Measurements from ENCODE around the gene UBE2O.
A peak's percentile ranks its signal among the peaks of the same experiment; 100 is the strongest.

The UBE2O gene

GRCh38 chr17:76410328-76410965 is 42.5 kb downstream of the UBE2O start:
- DNase-seq: no peak

DNA sequence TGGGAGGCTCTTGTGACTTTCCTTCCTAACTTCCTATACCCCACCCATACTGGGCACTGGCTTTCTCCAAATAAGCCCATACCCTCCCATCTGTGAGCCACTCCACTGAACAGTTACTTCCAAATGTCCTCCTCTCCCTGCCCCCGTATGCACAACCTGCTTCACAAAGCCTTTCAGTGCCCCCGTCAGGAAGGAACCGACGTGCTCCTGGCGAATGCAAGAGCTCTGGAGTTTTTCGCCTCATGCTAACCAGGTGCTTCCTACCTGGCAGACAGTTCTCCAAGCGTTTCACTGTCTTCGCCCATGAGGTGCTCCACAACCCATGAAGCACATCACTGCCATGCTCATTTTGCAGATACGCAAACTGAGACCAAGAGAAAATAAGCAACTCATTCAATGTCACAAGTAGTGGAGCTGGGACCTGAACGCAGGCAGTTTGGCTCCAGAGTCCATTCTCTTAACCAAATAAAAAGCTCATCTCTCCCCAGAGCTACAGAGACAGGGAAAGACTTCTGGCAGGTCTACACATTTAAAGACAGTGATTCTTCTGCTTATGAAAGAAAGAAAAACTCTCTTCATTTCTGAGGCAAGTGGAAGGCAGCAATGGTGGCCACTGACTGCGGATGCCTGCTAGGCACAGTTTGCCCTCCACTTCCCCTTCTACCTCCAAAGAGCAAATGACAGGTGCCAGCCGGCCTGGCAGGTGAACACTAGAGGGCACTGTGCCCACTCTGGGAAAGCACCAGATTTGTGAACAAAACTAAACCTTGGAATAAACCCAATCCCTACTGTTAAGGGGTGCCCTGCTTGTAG is 44.7 kb downstream of the UBE2O start:
- peak; percentile 77 to 85 for DNase-seq

DNA sequence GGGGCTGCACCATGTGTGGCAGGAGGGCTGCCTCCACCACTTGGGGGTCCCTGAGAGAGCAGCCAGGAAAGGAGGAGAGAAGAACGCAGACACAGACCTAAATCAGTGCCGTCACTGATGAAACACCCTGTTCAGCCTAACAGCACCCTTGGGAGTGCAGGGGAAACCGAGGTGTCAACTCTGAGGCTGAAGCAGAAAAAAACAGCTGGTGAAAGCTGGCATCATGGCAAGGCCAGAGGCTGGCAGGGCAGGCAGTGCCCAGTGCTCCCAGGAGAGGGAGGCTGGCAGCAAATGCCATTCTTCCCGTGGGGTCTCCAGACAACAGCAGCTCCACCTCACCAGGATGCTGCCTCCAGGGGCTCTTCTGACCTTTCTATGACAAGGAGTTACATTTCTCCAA is 45.4 kb downstream of the UBE2O start:
- DNase-seq: no peak

DNA sequence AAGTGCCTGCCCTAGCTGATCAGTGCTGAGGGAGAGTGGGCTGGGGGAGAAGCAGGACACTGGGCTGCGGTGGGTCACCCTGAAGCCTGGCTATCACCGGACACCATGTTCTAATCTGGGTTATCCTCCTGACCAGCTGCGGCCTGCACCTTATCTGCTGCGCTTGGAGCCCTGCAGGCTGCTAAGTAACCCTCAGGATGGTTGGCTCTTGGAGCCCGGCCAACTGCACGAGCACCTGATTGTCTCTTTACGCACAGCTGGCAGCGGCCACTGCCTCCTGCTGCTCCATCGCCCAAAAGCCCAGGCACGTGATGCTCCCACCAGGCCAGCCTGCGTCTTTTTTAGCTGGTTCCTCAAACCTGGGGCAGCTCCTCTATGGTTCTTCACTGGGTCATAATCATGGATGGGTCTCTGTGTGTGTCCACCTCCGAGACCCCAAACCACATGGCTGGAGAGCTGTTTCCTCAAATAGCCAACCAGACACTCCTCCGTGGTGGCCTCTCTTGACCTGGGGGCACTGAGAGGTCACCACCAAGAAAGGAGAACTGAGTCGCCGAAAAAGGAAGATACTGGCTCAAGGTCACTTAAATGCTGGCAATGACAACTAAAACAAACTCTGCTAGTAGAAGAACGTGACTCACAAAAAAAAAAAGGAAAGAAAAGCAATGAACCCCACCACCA is 46.8 kb downstream of the UBE2O start:
- peak; percentile 90 to 96 for DNase-seq

- no peak for DNase-seq
Observed at GRCh38 chr17:76405607-76405966, 47.4 kb downstream of the UBE2O start.

- DNase-seq: no peak
Observed at GRCh38 chr17:76404976-76405563, 47.9 kb downstream of the UBE2O start.

- DNase-seq: no peak
Observed at GRCh38 chr17:76404256-76404655, 48.7 kb downstream of the UBE2O start.

DNA sequence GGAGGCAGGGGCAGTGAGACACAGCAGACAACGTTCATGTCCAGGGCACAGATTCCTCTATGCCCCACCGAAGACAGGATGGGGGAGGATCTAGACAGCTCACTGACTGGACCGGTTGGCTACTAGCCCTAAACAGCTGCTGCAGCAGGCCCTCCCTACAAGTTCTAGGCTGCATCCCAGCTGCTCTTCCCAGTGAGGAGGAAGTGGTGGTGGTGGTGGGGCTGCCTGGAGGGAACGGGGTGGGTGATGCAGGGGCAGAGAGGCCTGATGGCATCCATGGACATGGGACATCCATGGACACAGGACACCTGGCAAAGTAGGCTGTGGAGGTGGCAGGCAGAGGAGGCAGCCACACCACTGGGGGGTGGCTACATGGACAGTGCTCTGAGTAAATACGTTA is 50.2 kb downstream of the UBE2O start:
- no peak for DNase-seq

GRCh38 chr17:76399175-76400172 is 53.5 kb downstream of the UBE2O start:
- no peak for DNase-seq

GRCh38 chr17:76398523-76399174 is 54.3 kb downstream of the UBE2O start:
- DNase-seq: no peak

DNA sequence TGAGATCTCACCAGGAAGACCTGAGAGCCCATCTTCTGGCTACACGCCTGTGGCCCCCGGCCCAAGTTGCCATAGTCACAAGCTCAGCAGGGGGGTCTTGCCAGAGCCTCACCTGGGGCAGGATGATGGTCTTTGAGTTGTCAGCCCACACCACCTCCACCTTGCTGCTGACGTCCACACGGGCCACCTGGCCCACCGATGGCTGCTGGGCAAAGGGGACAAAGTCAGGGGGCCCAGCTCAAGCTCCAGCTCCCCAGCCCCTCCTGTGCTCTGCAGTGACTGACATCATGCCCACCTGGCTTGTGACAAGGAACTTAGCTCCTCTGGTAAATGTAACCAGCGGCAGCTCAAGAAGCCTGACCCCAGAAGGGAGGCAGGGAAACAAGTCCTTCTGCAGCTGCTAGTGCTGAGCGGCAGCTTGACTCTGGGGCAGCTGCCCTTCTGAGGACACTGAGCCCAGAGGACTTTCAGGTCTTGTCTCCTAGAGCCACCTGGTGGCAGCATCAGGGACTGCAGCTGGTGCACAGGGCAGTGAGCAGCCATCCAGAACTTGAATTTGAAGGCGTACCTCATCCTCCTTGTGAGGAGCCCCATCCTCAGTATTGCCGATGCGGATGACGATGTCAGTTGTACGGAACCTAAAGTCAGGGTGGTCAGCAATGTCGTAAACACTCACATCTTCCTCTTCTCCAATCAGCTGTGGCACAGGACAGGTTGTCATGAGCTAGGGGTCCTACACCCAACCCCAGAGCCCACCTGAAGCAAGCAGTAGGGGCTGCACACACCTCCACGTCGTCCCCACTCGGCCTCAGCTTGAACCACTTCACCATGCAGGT is 55.0 kb downstream of the UBE2O start:
- DNase-seq: peak; percentile 72 to 83

DNA sequence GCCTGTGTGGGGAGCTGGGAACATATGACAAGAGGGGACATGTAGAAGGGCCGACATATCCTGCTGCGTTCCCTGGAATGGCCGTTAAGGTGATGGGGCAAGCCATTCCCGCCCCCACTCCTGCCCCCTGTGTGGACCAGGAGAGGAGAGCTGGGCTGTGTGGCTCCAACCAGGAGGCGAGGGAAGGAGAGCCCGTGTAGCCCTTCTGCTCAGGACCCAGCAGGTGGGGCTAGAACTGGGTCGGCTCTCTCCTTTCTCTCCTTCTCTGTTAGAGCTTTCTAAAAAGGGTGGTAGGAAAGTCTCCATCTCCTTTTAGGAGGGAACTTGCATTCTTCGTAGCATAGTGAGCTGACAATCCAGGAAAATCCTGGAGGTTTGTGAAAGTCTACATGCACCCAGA is 55.8 kb downstream of the UBE2O start:
- DNase-seq: no peak

GRCh38 chr17:76395980-76396379 is 57.0 kb downstream of the UBE2O start:
- no peak for DNase-seq

DNA sequence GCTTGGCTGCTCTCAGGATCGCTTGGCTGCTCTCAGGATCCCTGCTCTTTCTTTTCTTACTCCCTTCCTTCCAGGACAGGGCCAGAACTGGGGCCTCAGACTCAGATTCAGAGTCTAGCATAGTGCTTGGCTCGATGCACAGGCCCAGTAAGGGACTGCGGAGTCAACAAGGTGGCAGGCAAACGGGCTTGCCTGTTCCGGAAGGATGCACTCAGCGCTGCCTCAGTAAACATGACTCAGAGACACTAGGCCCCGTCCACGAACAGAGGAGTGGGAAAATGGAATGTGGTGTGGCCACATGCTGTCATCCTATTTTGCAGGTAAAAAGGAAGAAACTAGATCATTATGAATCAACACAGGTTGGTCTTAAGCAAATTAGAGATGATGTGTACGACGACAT is 58.8 kb downstream of the UBE2O start:
- DNase-seq: no peak

DNA sequence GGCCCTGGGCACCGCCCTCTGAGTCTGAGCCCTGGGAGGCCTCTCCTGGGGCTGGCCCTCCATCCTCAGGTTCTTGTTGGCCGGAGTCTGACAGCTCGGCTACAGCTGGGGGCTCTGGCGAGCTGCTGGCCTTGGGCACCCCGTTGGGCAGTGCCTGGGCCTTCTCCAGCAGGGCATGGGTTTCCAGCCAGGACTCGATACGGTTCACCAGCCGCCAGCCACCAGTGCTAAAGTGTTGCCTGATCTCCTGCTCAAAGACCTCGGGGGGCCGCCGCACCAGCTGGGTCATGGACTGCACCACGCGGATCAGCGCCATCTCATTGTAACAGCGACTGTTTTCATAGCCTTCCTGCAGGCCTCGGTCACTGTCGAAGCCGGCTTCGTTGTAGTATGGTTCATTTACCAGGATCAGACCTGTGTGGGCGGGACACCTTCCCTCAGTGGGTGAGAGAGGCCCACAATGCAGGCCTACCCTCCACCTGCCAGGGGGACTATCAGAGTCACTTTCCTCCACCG is 61.7 kb downstream of the UBE2O start:
- no peak for DNase-seq

DNA sequence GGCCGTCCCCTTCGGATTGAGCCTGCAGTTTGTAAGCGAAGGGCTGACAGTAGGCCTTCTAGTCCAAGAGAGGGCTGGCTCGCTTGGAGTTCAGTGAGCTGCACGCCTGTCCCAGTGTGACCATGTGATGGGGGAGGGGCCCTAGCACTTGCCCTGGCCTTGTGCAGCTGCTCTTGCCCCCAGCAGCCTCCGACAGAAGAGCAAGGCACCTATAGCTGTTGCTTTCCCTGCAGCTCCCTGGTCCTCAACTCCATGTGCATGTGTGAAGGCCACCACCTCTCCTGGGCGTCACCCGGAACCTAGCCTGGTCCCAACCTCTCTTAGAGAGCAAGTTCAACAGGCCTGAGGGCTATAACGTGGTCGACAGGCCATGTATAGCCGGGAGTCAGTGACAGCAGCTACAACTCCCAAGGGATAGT is 62.9 kb downstream of the UBE2O start:
- no peak for DNase-seq

DNA sequence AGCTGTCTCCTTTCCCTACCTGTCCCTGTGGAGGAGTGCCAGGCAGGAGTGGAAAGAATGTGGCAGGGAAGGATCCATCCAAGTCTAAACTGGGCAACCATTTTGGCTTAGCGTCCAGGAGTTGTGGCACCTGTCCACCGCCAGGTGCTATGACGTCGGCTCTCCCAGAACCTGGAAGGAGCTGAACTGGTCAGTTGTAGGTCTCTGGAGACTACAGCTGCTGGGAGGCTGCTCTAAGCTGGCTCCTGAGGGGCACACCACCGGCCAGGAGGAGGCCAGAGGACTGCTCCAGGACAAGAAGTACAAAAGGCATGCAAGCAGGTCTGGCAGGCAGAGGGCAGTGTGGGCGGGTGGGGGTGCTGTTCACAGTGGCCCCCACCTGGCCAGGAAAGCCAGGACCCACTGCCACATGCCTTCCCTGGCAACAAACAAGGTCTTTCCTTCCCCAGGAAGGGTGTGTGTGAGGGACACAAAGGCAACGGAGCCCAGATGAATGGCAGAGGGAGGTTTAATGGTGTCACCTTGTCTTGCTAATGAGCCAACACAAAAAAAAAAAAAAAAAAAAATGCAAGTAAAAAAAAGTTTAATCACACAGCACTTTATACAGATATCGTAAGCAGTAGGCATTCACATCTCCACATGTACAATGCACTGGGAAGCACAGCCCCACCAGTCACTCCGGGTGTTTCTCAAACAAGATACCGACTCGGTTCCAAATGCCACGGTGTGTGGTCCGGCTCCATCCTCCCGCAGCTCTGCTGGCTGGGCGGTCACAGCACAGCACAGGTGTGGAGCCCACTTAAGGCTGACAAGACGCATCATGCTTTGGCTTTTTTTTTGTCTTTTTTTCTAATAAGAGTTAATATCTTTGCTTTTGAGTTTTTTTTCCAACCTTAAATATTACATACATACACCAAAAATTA is 63.7 kb downstream of the UBE2O start:
- DNase-seq: no peak

- no peak for DNase-seq
Observed at GRCh38 chr17:76386966-76387765, 65.8 kb downstream of the UBE2O start.
